Measurements from ENCODE around the gene SGSH.
A peak's percentile ranks its signal among the peaks of the same experiment; 100 is the strongest.

DNA sequence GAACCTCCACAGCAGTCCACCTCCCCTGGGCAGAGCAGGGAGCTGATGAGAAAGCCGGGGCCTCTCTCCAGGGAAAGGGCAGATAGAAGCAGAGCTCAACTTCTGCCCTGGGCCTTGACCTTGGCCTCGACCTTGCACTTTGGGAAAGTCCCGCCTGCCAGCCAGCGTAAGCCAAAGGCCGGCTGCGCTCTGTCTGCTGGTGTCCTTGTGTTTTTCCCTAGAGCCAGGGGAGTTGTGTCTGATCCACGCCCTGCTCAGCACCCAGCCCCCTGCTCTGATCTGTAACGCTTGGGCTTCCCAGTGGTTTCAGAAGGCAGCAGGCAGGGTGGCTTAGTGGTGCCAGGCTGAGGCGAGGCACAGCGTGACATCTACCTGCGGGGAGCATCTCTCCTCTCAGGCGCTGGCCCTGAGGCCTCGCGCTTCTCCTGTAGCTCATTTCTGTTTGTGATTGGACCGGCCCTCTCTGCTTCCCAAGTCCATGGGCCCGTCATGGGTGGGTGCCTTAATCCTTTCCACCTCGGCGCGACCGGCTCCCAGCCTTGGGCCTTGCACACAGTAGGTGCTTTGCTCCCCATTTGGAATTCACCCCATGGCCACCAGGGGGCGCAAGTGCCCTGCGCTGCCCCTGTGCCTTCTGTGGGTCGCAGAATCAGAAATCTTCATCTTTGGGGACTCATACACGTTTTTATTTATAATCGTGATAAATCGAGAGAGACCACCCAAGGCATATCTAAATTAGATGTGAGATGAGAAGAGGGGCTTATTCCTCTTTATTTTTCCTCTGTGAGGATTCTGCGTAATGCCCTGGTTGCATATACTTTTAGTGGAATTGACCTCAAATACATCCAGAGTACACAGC lies 24.2 kb downstream of the SGSH start:
- TF ChIP-seq, protein P1, sequence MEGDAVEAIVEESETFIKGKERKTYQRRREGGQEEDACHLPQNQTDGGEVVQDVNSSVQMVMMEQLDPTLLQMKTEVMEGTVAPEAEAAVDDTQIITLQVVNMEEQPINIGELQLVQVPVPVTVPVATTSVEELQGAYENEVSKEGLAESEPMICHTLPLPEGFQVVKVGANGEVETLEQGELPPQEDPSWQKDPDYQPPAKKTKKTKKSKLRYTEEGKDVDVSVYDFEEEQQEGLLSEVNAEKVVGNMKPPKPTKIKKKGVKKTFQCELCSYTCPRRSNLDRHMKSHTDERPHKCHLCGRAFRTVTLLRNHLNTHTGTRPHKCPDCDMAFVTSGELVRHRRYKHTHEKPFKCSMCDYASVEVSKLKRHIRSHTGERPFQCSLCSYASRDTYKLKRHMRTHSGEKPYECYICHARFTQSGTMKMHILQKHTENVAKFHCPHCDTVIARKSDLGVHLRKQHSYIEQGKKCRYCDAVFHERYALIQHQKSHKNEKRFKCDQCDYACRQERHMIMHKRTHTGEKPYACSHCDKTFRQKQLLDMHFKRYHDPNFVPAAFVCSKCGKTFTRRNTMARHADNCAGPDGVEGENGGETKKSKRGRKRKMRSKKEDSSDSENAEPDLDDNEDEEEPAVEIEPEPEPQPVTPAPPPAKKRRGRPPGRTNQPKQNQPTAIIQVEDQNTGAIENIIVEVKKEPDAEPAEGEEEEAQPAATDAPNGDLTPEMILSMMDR (conservative IDR thresholded peaks at IDR 0.05; ENCODE audit: low read length): peak; percentile 99
- TF ChIP-seq EZH2phosphoT487 (IDR thresholded peaks at IDR 0.05; ENCODE audit: borderline replicate concordance): no peak
